Mammary epithelial cell (primary cell): Measurements from ENCODE around the gene CLCN2.

ENCODE experiments used
- EZH2 ChIP-seq: IDR thresholded peaks from 2 replicates; pipeline ENCODE4 v1.6.1; 2012; ENCODE audit warnings: low read length, inconsistent platforms, borderline replicate concordance
- TF ChIP-seq, protein P1 (sequence below), 2 donors: IDR thresholded peaks in 1 of 2; conservative IDR thresholded peaks in 1 of 2; 2 replicates each; pipeline ENCODE4 v1.5.1; 2011 to 2012; ENCODE audit warnings: inconsistent platforms in 2 of 2, low read length in 2 of 2, mild to moderate bottlenecking in 2 of 2, control low read depth in 1 of 2, low read depth in 1 of 2; ENCODE audit not compliant: insufficient read depth in 1 of 2; ENCODE audit errors: extremely low read depth in 1 of 2

DNA sequence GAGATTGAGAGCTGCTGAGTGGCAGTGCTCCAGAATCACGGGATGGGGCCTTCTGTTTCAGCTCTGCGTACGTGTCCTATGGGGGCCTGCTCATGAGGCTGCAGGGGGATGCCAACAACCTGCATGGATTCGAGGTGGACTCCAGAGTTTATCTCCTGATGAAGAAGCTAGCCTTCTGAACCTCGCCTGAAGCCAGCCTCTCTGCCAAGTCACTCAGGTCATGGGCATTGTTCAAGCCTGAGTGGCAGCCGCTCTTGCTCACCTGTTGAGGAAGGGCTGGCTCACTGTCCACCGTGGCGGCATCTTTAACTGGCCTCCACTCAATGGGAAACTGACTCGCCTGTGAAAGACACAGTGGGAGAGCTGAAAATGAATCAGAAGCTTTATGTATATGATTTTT lies 6.7 kb upstream of the CLCN2 start:
- no peak for TF ChIP-seq EZH2
- TF ChIP-seq, protein P1, sequence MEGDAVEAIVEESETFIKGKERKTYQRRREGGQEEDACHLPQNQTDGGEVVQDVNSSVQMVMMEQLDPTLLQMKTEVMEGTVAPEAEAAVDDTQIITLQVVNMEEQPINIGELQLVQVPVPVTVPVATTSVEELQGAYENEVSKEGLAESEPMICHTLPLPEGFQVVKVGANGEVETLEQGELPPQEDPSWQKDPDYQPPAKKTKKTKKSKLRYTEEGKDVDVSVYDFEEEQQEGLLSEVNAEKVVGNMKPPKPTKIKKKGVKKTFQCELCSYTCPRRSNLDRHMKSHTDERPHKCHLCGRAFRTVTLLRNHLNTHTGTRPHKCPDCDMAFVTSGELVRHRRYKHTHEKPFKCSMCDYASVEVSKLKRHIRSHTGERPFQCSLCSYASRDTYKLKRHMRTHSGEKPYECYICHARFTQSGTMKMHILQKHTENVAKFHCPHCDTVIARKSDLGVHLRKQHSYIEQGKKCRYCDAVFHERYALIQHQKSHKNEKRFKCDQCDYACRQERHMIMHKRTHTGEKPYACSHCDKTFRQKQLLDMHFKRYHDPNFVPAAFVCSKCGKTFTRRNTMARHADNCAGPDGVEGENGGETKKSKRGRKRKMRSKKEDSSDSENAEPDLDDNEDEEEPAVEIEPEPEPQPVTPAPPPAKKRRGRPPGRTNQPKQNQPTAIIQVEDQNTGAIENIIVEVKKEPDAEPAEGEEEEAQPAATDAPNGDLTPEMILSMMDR (conservative IDR thresholded peaks at IDR 0.05 in 1 of 2, IDR thresholded peaks at IDR 0.05 in 1 of 2; ENCODE audit: extremely low read depth in 1 of 2, insufficient read depth in 1 of 2, low read depth in 1 of 2, low read length in 2 of 2), result no peak
